Measurements from ENCODE around the gene DHDDS.
A peak's percentile ranks its signal among the peaks of the same experiment; 100 is the strongest.
"Not testable (repeated sequence)": the region's sequence is repeated elsewhere in the genome, so short reads cannot be mapped to it uniquely, and the experiment has no call there.

The DHDDS gene

DNA sequence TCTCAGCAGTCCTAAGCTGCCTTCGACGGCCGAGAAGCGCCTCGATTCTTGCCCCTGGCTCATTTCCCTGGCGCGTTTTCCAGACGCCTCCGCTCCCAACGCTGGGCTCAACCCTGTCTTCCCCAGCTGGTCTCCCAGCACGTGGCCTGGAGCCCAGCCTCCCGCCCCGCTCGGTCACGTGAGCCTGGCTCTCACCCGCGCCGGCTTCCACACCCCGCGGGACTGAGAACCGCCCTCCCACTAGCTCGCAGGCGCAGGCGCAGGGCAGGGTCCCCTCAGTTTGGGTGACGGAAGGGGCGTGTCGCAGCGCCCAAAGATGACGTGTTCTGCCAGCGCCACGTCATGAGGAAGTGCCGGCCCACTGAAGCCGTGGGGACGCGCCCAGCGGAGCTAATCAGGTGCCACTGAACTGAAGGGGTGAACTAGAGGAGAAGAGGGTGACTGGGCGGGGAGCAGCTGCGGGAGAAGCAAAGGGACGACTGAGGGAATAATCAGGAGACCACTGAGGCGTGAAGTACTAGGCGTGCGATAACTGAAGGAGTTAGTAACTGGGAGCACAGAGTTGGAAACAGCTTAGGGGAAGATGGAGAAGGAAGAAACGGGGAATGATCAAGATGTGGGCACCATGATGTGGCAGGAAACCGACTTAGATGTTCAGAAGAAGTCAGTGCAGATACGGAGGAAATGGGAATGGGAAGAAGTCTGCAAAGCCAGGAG lies at the start of gene DHDDS:
DHDDS (plus strand) TSS at position 343 of the 717 bp plus-strand sequence. CDS start 625 bp downstream, outside the sequence.
- DNase-seq (ENCODE audit: low spot score): peak; percentile 99

DNA sequence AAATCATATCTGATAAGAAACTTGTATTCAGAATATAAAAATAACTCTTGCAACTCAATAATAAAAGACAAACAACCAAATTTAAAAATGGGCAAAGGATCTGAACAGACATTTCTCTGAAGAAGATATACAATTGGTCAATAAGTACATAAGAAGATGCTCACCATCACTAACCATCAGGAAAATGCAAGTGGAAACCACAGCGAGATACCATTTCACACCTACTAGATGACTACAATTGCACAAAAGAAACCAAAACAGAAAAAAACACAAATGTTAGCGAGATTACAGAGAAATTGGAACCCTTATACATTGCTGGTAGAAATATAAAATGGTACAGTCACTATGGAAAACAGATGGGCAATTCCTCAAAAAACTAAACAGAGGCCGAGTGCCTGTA lies 48.0 kb upstream of the DHDDS start:
- no peak for DNase-seq (ENCODE audit: low spot score)

DNA sequence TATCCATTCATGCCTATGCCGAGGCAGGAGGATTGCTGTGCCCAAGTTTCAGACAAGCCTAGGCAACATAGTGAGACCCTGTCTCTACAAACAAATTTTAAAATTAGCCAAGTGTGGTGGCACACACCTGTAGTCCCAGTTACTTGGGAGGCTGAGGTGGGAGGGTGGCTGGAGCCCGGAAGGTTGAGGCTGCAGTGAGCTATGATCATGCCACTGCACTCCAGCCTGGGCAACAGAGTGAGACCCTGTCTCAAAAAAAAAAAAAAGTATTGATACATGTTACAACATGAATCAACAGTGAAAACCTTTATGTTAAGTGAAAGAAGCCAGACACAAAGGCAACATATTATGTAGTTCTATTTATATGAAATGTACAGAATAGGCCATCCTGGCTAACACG lies 47.1 kb upstream of the DHDDS start:
- not testable (repeated sequence) for DNase-seq (ENCODE audit: low spot score)

DNA sequence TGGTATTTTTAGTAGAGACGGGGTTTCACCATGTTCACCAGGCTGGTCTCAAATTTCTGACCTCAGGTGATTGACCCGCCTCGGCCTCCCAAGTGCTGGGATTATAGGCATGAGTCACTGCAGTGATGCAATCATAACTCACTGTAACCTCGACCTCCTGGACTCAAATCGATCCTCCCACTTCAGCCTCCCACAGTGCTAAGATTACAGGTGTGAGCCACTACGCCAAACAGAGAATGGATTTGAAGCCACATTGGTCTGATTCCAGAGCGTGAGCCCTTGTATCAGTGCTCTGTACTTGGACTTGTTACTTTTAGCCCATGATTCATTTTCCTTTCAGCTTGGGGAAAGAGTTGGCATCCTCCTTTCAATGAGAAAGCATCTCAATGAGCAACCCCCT lies 44.7 kb upstream of the DHDDS start:
- DNase-seq (ENCODE audit: low spot score): peak; percentile 72

DNA sequence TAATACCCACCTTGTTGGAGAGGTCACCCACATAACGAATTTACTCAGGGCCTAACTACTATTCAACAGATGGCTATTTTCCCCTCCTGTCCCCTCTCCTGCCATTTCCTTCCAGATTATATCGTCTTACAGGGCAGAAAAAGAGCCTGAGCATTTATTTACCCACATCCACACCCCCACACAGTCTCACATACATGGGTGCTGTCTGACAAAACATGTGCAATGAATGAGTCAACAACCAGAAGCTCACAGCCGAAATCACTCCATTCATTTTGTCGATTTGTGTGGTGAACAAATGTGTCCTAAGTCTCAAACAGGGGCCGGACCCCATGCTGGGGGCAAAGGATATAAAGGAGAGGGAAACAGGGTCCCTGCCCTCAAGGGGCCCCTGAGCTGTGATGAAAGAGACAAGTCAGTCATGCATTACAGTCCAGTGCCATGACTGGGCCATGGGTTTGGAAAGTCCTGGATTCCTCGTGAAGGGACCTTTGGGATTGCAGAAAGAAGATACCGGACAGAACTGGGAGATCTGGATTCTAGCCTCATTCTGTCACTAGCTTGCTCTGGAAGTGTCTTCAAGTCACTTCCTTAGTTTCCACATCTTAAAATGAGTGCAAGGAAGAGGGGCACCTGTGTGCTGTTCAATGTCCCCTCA lies 43.2 kb upstream of the DHDDS start:
- DNase-seq (ENCODE audit: low spot score): peak; percentile 31

- DNase-seq (ENCODE audit: low spot score): no peak
Observed at GRCh38 chr1:26389604-26390247, 42.4 kb upstream of the DHDDS start.

GRCh38 chr1:26391450-26391849 lies 40.7 kb upstream of the DHDDS start:
- DNase-seq (ENCODE audit: low spot score): peak; percentile 61

DNA sequence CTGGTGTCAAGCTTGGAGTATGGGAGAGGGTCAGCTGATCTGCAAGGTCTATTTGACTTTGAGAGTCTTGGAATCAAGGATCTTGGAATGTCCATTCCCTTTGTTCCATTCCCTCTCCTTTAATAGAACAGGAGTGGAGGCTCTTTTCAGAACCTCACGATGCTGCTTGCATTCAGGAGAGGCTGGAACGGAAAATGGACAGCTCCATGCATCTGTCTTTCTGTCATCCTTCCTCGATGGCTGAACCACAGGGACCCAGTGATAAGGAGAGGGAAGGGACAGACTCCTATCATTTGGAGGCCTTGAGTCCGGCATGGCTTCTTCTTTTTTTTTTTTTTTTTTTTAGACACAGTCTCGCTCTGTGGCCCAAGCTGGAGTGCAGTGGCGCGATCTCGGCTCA lies 36.4 kb upstream of the DHDDS start:
- no peak for DNase-seq (ENCODE audit: low spot score)

GRCh38 chr1:26399034-26399433 lies 33.1 kb upstream of the DHDDS start:
- no peak for DNase-seq (ENCODE audit: low spot score)

DNA sequence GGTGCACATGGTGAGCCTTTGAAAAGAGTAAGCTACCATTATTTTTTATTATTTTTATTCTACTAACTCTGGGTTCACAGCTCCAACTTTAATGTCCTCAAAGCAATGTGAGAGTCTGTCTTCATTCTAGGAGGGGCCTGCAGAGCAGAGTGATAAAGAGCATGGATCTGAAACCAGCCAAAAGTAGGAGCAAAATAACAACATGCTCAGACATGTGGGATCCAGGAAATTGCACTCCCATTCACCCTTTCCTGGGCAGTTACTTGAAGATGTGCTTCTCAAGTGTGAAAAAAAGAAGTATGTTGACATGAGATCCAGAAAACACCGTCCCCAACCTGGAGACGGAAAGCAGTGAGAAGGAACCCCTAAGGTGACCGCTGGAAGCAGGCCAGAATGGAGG lies 30.2 kb upstream of the DHDDS start:
- no peak for DNase-seq (ENCODE audit: low spot score)

GRCh38 chr1:26403656-26404055 lies 28.5 kb upstream of the DHDDS start:
- no peak for DNase-seq (ENCODE audit: low spot score)

- DNase-seq (ENCODE audit: low spot score): no peak
Observed at GRCh38 chr1:26404641-26405040, 27.5 kb upstream of the DHDDS start.

- DNase-seq (ENCODE audit: low spot score): no peak
Observed at GRCh38 chr1:26405281-26405915, 26.7 kb upstream of the DHDDS start.

GRCh38 chr1:26408604-26409003 lies 23.5 kb upstream of the DHDDS start:
- peak; percentile 64 for DNase-seq (ENCODE audit: low spot score)

GRCh38 chr1:26409191-26409807 lies 22.8 kb upstream of the DHDDS start:
- DNase-seq (ENCODE audit: low spot score): no peak

DNA sequence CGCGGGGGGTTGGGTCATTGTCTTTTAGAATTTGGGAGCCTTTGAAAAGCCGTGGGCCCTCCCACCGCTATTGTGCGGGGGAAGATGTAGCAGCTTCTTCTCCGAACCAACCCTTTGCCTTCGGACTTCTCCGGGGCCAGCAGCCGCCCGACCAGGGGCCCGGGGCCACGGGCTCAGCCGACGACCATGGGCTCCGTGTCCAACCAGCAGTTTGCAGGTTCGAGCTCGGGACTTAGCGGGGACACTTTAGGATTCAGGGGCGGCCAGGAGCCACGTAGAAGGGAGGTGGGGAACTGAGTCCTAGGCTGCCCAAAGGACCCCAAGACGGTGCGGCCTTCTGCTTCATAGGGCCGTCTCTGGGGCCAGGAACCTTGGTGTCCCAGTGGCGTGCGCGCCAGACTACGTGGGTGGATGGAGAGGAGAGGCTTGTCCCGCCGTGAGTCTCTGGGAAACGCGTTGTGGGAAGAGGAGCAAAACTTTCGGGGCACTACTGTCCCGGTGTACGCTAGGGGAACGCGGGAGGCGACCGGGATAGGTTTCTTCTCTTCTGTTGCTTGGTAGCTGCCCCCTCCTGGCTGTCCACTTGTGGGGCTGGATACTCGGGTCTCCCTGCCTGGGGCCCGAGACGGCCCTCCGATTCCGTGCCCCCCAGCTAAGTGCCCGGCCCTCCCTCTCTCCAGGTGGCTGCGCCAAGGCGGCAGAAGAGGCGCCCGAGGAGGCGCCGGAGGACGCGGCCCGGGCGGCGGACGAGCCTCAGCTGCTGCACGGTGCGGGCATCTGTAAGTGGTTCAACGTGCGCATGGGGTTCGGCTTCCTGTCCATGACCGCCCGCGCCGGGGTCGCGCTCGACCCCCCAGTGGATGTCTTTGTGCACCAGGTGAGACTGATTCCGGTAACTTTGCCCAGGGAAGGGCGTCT lies 21.2 kb upstream of the DHDDS start, which contains the start of gene LIN28A:
LIN28A (plus strand) TSS at position 112 of the 918 bp plus-strand sequence; CDS start at position 187, 75 bp downstream.
- no peak for DNase-seq (ENCODE audit: low spot score)

GRCh38 chr1:26411624-26412074 lies 20.5 kb upstream of the DHDDS start:
- DNase-seq (ENCODE audit: low spot score): no peak

- DNase-seq (ENCODE audit: low spot score): no peak
Observed at GRCh38 chr1:26412180-26412840, 19.8 kb upstream of the DHDDS start.

GRCh38 chr1:26413031-26413430 lies 19.1 kb upstream of the DHDDS start:
- DNase-seq (ENCODE audit: low spot score): no peak

DNA sequence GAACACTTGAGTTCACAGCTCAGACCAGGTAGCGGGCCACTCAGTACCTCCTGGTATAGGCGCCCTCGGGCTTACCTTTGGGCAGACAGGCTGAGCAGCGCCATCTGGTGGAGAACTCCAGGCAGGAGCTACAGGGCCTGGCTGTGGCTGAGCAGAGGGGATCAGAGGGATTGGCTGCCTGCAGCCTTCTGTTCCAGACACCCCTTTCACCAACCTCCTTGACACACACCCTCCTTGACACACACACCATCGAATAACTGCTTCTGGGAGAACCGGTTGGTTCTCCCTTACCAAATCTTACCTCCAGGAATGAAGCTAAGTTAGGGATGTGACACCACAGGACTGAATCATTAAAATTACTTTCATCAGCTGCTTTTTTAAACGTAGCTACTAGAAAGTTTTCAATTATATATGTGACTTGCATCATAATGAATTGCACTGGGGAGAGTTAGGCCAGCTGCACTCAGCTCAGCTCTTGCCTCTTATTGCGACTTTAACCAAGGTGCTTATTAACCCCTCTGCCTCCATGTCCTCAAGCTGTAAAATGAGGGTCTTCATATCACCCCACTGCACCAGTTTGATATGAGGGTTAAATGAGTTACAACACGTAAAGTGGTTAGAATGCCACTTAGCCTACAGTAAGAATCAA lies 14.9 kb upstream of the DHDDS start:
- DNase-seq (ENCODE audit: low spot score): peak; percentile 72

All from kidney tubule cell (primary cell).